Lower leg skin (tissue), 3 donors: Measurements from ENCODE around the gene ZNFX1.

Source experiments
- POLR2A ChIP-seq, 2 donors: fragments of 450-650 bp; IDR thresholded peaks; one replicate each; pipeline ENCODE4 v1.6.1; 2016 to 2017; ENCODE audit warnings: antibody characterized with exemption in 2 of 2, mild to moderate bottlenecking in 1 of 2, moderate library complexity in 1 of 2
- TF ChIP-seq, protein P1 (sequence below), 3 donors: fragments of 450-650 bp; IDR thresholded peaks; one replicate each; pipeline ENCODE4 v1.5.1; 2016; ENCODE audit warnings: antibody characterized with exemption in 3 of 3, mild to moderate bottlenecking in 3 of 3, moderate library complexity in 2 of 3

GRCh38 chr20:49291200-49291599 lies 13.3 kb upstream of the ZNFX1 start:
- TF ChIP-seq, protein P1, sequence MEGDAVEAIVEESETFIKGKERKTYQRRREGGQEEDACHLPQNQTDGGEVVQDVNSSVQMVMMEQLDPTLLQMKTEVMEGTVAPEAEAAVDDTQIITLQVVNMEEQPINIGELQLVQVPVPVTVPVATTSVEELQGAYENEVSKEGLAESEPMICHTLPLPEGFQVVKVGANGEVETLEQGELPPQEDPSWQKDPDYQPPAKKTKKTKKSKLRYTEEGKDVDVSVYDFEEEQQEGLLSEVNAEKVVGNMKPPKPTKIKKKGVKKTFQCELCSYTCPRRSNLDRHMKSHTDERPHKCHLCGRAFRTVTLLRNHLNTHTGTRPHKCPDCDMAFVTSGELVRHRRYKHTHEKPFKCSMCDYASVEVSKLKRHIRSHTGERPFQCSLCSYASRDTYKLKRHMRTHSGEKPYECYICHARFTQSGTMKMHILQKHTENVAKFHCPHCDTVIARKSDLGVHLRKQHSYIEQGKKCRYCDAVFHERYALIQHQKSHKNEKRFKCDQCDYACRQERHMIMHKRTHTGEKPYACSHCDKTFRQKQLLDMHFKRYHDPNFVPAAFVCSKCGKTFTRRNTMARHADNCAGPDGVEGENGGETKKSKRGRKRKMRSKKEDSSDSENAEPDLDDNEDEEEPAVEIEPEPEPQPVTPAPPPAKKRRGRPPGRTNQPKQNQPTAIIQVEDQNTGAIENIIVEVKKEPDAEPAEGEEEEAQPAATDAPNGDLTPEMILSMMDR (IDR thresholded peaks at IDR 0.05): no peak
- TF ChIP-seq POLR2A (IDR thresholded peaks at IDR 0.05): no peak
